Measurements from ENCODE around the gene MCTP1.

The MCTP1 gene

DNA sequence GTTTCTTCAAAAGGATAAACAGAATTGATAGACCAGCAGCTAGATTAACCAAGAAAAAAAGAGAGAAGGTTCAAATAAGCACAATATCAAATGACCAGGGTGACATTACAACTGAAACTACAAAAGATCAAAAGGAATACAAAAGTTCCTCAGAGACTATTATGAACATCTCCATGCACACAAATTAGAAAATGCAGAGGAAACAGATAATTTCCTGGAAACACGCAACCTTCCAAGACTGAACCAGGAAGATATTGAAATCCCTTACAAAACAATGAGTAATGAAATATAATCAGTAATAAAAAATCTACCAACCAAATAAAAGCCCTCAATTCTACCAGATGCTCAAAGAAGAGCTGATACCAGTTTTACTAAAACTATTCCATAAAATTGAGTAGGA, 252.1 kb downstream of the MCTP1 start:
- Histone ChIP-seq H3K9ac (no peak overlapping the region), H3K36me3 (ENCODE audit: control insufficient read depth, insufficient read depth, low read length) (no peaks in the 10 kb centered on the region), H3K79me2 (no peaks in the 10 kb centered on the region), H3K4me1 (no peaks in the 10 kb centered on the region), H2AFZ (no peak overlapping the region), H3K4me2 (ENCODE audit: low read length) (no peak overlapping the region), H3K27me3 (ENCODE audit: control insufficient read depth, insufficient read depth, low read length) (no peaks in the 10 kb centered on the region), H3K4me3 (ENCODE audit: low read depth, low read length) (no peak overlapping the region), H3K9me3 (ENCODE audit: control insufficient read depth, low read length) (no peaks in the 10 kb centered on the region), H3K27ac (no peak overlapping the region)
- TF ChIP-seq, protein P1, sequence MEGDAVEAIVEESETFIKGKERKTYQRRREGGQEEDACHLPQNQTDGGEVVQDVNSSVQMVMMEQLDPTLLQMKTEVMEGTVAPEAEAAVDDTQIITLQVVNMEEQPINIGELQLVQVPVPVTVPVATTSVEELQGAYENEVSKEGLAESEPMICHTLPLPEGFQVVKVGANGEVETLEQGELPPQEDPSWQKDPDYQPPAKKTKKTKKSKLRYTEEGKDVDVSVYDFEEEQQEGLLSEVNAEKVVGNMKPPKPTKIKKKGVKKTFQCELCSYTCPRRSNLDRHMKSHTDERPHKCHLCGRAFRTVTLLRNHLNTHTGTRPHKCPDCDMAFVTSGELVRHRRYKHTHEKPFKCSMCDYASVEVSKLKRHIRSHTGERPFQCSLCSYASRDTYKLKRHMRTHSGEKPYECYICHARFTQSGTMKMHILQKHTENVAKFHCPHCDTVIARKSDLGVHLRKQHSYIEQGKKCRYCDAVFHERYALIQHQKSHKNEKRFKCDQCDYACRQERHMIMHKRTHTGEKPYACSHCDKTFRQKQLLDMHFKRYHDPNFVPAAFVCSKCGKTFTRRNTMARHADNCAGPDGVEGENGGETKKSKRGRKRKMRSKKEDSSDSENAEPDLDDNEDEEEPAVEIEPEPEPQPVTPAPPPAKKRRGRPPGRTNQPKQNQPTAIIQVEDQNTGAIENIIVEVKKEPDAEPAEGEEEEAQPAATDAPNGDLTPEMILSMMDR (IDR thresholded peaks at IDR 0.05), result no peak

GRCh38 chr5:95029569-95030366, 255.1 kb downstream of the MCTP1 start:
- TF ChIP-seq, protein P1 (IDR thresholded peaks at IDR 0.05), result no peak
- no peaks in the 10 kb centered on the region for H3K36me3 ChIP-seq (ENCODE audit: control insufficient read depth, insufficient read depth, low read length)
- no peak overlapping the region for H3K4me3 ChIP-seq (ENCODE audit: low read depth, low read length)
- no peaks in the 10 kb centered on the region for H3K79me2 ChIP-seq
- no peaks in the 10 kb centered on the region for H3K4me1 ChIP-seq
- H3K27me3 ChIP-seq (ENCODE audit: control insufficient read depth, insufficient read depth, low read length), result no peaks in the 10 kb centered on the region
- H3K9ac ChIP-seq, result no peak overlapping the region
- H3K4me2 ChIP-seq (ENCODE audit: low read length), result no peak overlapping the region
- no peak overlapping the region for H2AFZ ChIP-seq
- no peak overlapping the region for H3K27ac ChIP-seq
- H3K9me3 ChIP-seq (ENCODE audit: control insufficient read depth, low read length), result no peaks in the 10 kb centered on the region

GRCh38 chr5:95027775-95028174, 257.1 kb downstream of the MCTP1 start:
- no peaks in the 10 kb centered on the region for H3K36me3 ChIP-seq (ENCODE audit: control insufficient read depth, insufficient read depth, low read length)
- no peak overlapping the region for H2AFZ ChIP-seq
- H3K4me3 ChIP-seq (ENCODE audit: low read depth, low read length), result no peak overlapping the region
- H3K27me3 ChIP-seq (ENCODE audit: control insufficient read depth, insufficient read depth, low read length), result no peaks in the 10 kb centered on the region
- TF ChIP-seq, protein P1 (IDR thresholded peaks at IDR 0.05), result no peak
- H3K4me1 ChIP-seq, result no peaks in the 10 kb centered on the region
- H3K4me2 ChIP-seq (ENCODE audit: low read length), result no peak overlapping the region
- no peaks in the 10 kb centered on the region for H3K79me2 ChIP-seq
- no peak overlapping the region for H3K9ac ChIP-seq
- no peaks in the 10 kb centered on the region for H3K9me3 ChIP-seq (ENCODE audit: control insufficient read depth, low read length)
- no peak overlapping the region for H3K27ac ChIP-seq

- Histone ChIP-seq H3K27me3 (ENCODE audit: control insufficient read depth, insufficient read depth, low read length) (no peaks in the 10 kb centered on the region), H3K27ac (no peak overlapping the region)
- TF ChIP-seq, protein P1 (IDR thresholded peaks at IDR 0.05), result no peak
These were observed 257.7 kb downstream of the MCTP1 start for GRCh38 chr5:95027151-95027721.

More at GRCh38 chr5:95027151-95027721, 257.7 kb downstream of the MCTP1 start:
- H3K4me3 ChIP-seq (ENCODE audit: low read depth, low read length), result no peak overlapping the region
- no peaks in the 10 kb centered on the region for H3K4me1 ChIP-seq
- no peaks in the 10 kb centered on the region for H3K79me2 ChIP-seq
- no peaks in the 10 kb centered on the region for H3K36me3 ChIP-seq (ENCODE audit: control insufficient read depth, insufficient read depth, low read length)
- H3K9me3 ChIP-seq (ENCODE audit: control insufficient read depth, low read length), result no peaks in the 10 kb centered on the region
- no peak overlapping the region for H2AFZ ChIP-seq
- no peak overlapping the region for H3K9ac ChIP-seq
- H3K4me2 ChIP-seq (ENCODE audit: low read length), result no peak overlapping the region

All from parathyroid adenoma (tissue), 2 donors.